Activated T-cell treated with anti-CD3 and anti-CD28 coated beads, Interleukin-2, amount 50 U/mL, for 48 hours (primary cell): ENCODE results near the gene EFCAB14.
"Not testable (repeated sequence)": the region's sequence is repeated elsewhere in the genome, so short reads cannot be mapped to it uniquely, and the experiment has no call there.

ENCODE experiments used
- DNase-seq, 2 experiments: peaks; one replicate each; pipeline ENCODE4 v3.0.0-alpha.2; 2020

Gene EFCAB14

GRCh38 chr1:46721686-46722205, 2.8 kb upstream of the EFCAB14 start:
- no peak for DNase-seq

GRCh38 chr1:46721204-46721603, 2.3 kb upstream of the EFCAB14 start:
- no peak for DNase-seq

GRCh38 chr1:46720319-46720718, 1.4 kb upstream of the EFCAB14 start:
- not testable (repeated sequence) for DNase-seq

GRCh38 chr1:46719689-46720088, 775 bp upstream of the EFCAB14 start:
- DNase-seq: no peak

GRCh38 chr1:46718340-46718726, 581 bp downstream of the EFCAB14 start:
- no peak for DNase-seq

GRCh38 chr1:46717654-46718053, 1.3 kb downstream of the EFCAB14 start:
- DNase-seq: no peak

GRCh38 chr1:46714976-46715375, 3.9 kb downstream of the EFCAB14 start:
- no peak for DNase-seq

- DNase-seq: no peak
Observed at GRCh38 chr1:46708121-46708520, 10.8 kb downstream of the EFCAB14 start.

GRCh38 chr1:46705408-46705807, 13.5 kb downstream of the EFCAB14 start:
- no peak for DNase-seq

- DNase-seq: no peak
Observed at GRCh38 chr1:46703927-46704641, 14.8 kb downstream of the EFCAB14 start.

- no peak for DNase-seq
Observed at GRCh38 chr1:46699666-46700065, 19.2 kb downstream of the EFCAB14 start.

GRCh38 chr1:46697053-46697452, 21.9 kb downstream of the EFCAB14 start:
- DNase-seq: no peak

GRCh38 chr1:46694676-46695075, 24.2 kb downstream of the EFCAB14 start:
- not testable (repeated sequence) for DNase-seq

- DNase-seq: no peak
Observed at GRCh38 chr1:46692811-46693770, 25.8 kb downstream of the EFCAB14 start.

GRCh38 chr1:46691997-46692790, 26.7 kb downstream of the EFCAB14 start:
- no peak for DNase-seq

GRCh38 chr1:46690931-46691421, 27.9 kb downstream of the EFCAB14 start:
- DNase-seq: no peak

GRCh38 chr1:46689897-46690296, 29.0 kb downstream of the EFCAB14 start:
- DNase-seq: no peak

GRCh38 chr1:46689356-46689755, 29.6 kb downstream of the EFCAB14 start:
- DNase-seq: no peak

- no peak for DNase-seq
Observed at GRCh38 chr1:46687921-46688509, 30.9 kb downstream of the EFCAB14 start.

- DNase-seq: no peak
Observed at GRCh38 chr1:46687093-46687659, 31.7 kb downstream of the EFCAB14 start.

GRCh38 chr1:46686255-46686654, 32.7 kb downstream of the EFCAB14 start:
- DNase-seq: no peak

GRCh38 chr1:46684670-46685069, 34.2 kb downstream of the EFCAB14 start:
- DNase-seq: no peak
